OCI-LY1 (cell line): ENCODE data around the gene ART1.
A peak's percentile ranks its signal among the peaks of the same experiment; 100 is the strongest.

ENCODE experiments used
- H2AFZ ChIP-seq: fragments of 200-600 bp; sonication (generic), shearing (Covaris generic); 2 replicates; pipeline ENCODE4 v1.6.0; 2014; ENCODE audit warnings: antibody characterized with exemption, mild to moderate bottlenecking, low read length
- H3F3A ChIP-seq: fragments of 200-600 bp; sonication (generic), shearing (Covaris generic); 2 replicates; pipeline ENCODE4 v1.6.0; 2014; ENCODE audit warnings: mild to moderate bottlenecking, antibody characterized with exemption, low read length, moderate library complexity; ENCODE audit not compliant: insufficient read depth
- H3K27ac ChIP-seq: fragments of 200-600 bp; sonication (generic); 2 replicates; pipeline ENCODE4 v1.5.1; 2014; ENCODE audit warnings: low read length, mixed run types, mild to moderate bottlenecking, low read depth; ENCODE audit not compliant: poor library complexity, severe bottlenecking
- H3K27me3 ChIP-seq: fragments of 200-600 bp; sonication (generic); 2 replicates; pipeline ENCODE4 v1.6.0; 2014; ENCODE audit warnings: antibody characterized with exemption, mild to moderate bottlenecking, low read length, moderate library complexity; ENCODE audit not compliant: insufficient read depth
- H3K36me3 ChIP-seq: fragments of 200-600 bp; sonication (generic); 2 replicates; pipeline ENCODE4 v1.6.1; 2014; ENCODE audit warnings: mild to moderate bottlenecking, antibody characterized with exemption, low read length, moderate library complexity, mixed read lengths; ENCODE audit not compliant: insufficient read depth
- H3K4me1 ChIP-seq: fragments of 200-600 bp; sonication (generic); 2 replicates; pipeline ENCODE4 v1.5.1; 2014; ENCODE audit warnings: mild to moderate bottlenecking, low read length, moderate library complexity; ENCODE audit not compliant: insufficient read depth, severe bottlenecking
- H3K4me2 ChIP-seq: fragments of 200-600 bp; sonication (generic), shearing (Covaris generic); 2 replicates; pipeline ENCODE4 v1.6.1; 2014; ENCODE audit warnings: low read length
- H3K4me3 ChIP-seq: fragments of 200-600 bp; sonication (generic); 2 replicates; pipeline ENCODE4 v1.5.1; 2014; ENCODE audit warnings: low read length, low read depth, mild to moderate bottlenecking, mixed read lengths; ENCODE audit not compliant: poor library complexity, severe bottlenecking
- H3K79me2 ChIP-seq: fragments of 200-600 bp; shearing (Covaris generic); 2 replicates; pipeline ENCODE4 v1.6.1; 2016; ENCODE audit warnings: mixed run types, low read length, mixed read lengths; ENCODE audit not compliant: insufficient read depth
- H3K9ac ChIP-seq: fragments of 200-600 bp; sonication (generic), shearing (Covaris generic); 2 replicates; pipeline ENCODE4 v1.6.1; 2014; ENCODE audit warnings: mild to moderate bottlenecking, low read length, mixed read lengths
- H3K9me2 ChIP-seq: fragments of 200-600 bp; sonication (generic), shearing (Covaris generic); 2 replicates; pipeline ENCODE4 v1.6.1; 2014; ENCODE audit warnings: low read depth, mild to moderate bottlenecking, low read length, mixed read lengths
- H3K9me3 ChIP-seq: fragments of 200-600 bp; shearing (Covaris generic); 2 replicates; pipeline ENCODE4 v1.6.1; 2014; ENCODE audit warnings: low read length, mixed read lengths
- H4K20me1 ChIP-seq: fragments of 200-600 bp; sonication (generic), shearing (Covaris generic); 2 replicates; pipeline ENCODE4 v1.6.0; 2016; ENCODE audit warnings: mild to moderate bottlenecking, low read length; ENCODE audit not compliant: insufficient read depth
- CTCF ChIP-seq: fragments of 200-600 bp; sonication (generic), shearing (Covaris generic); IDR thresholded peaks from 2 replicates; pipeline ENCODE4 v1.5.1; 2017; ENCODE audit warnings: mild to moderate bottlenecking, antibody characterized with exemption, low read length, moderate library complexity, mixed read lengths
- EZH2 ChIP-seq: fragments of 200-600 bp; sonication (generic), shearing (Covaris generic); IDR thresholded peaks from 2 replicates; pipeline ENCODE4 v1.8.0; 2017; ENCODE audit warnings: borderline replicate concordance, mixed run types, mild to moderate bottlenecking, antibody characterized with exemption, low read length, moderate library complexity, mixed read lengths

The ART1 gene

GRCh38 chr11:3605283-3605662 lies 39.7 kb upstream of the ART1 start:
- no peaks in the 10 kb centered on the region for H4K20me1 ChIP-seq
- H3K4me2 ChIP-seq: no peak overlapping the region
- H3K27ac ChIP-seq: no peak overlapping the region
- H3K4me3 ChIP-seq: no peak overlapping the region
- no peaks in the 10 kb centered on the region for H3K36me3 ChIP-seq
- H3K9me2 ChIP-seq: no peaks in the 10 kb centered on the region
- no peak overlapping the region for H3K9ac ChIP-seq
- H3K27me3 ChIP-seq: no peaks in the 10 kb centered on the region
- H3F3A ChIP-seq: no peaks in the 10 kb centered on the region
- H2AFZ ChIP-seq: no peak overlapping the region
- no peaks in the 10 kb centered on the region for H3K4me1 ChIP-seq
- TF ChIP-seq CTCF: no peak
- no peaks in the 10 kb centered on the region for H3K79me2 ChIP-seq
- H3K9me3 ChIP-seq: no peaks in the 10 kb centered on the region

GRCh38 chr11:3605771-3606203 lies 39.1 kb upstream of the ART1 start:
- Histone ChIP-seq H4K20me1 (no peaks in the 10 kb centered on the region), H3K27ac (no peak overlapping the region), H3K4me3 (no peak overlapping the region), H3K4me2 (no peak overlapping the region), H3K79me2 (no peaks in the 10 kb centered on the region), H3K36me3 (no peaks in the 10 kb centered on the region), H3K9me3 (no peaks in the 10 kb centered on the region), H3K9me2 (no peaks in the 10 kb centered on the region), H2AFZ (no peak overlapping the region), H3F3A (no peaks in the 10 kb centered on the region), H3K4me1 (no peaks in the 10 kb centered on the region), H3K27me3 (no peaks in the 10 kb centered on the region), H3K9ac (no peak overlapping the region)
- TF ChIP-seq EZH2 (no peak), CTCF (no peak)

- TF ChIP-seq EZH2 (no peak), CTCF (peak; percentile 70)
- no peaks in the 10 kb centered on the region for H4K20me1 ChIP-seq
- no peak overlapping the region for H3K4me3 ChIP-seq
- no peak overlapping the region for H2AFZ ChIP-seq
- no peaks in the 10 kb centered on the region for H3K79me2 ChIP-seq
- H3K27ac ChIP-seq: no peak overlapping the region
- H3K4me2 ChIP-seq: no peak overlapping the region
- no peaks in the 10 kb centered on the region for H3K27me3 ChIP-seq
- H3K4me1 ChIP-seq: no peaks in the 10 kb centered on the region
- peaks cover 4% of the 10 kb centered on the region; the same call in 1 of the 2 replicates for H3K9me3 ChIP-seq
- H3K9me2 ChIP-seq: no peaks in the 10 kb centered on the region
- no peaks in the 10 kb centered on the region for H3K36me3 ChIP-seq
- no peaks in the 10 kb centered on the region for H3F3A ChIP-seq
- no peak overlapping the region for H3K9ac ChIP-seq
Observed at GRCh38 chr11:3609416-3610265, 35.3 kb upstream of the ART1 start.
